Right ventricle myocardium inferior (tissue), 1 donor: ENCODE measurements around the gene ETV4. TPM values are rescaled to one million over a fixed set of nuclear protein-coding genes. Genes with fewer than 3 reads are reported as not detected.

Experiments
- ATAC-seq: fragments of 200-7000 bp; cut with Tn5 transposase; one replicate; pipeline ENCODE4 v1.9.1; 2020; ENCODE audit warnings: mild to moderate bottlenecking, moderate library complexity
- DNase-seq: peaks from one replicate; pipeline ENCODE4 v3.0.0; 2021; ENCODE audit errors: missing footprints
- intact Hi-C: fragments of 100-400 bp; cut with DNase I; formaldehyde crosslinking; loops from one replicate; pipeline ENCODE4 v1.11.0; 2022
- long read RNA-seq: library from polyadenylated mRNA; unstranded; transcript quantifications from one replicate; pipeline ENCODE4 v2.0.0, GENCODE V29; 2021
- total RNA-seq: library from RNA; stranded (reverse); fragmentation: NEBNext Ultra II Directional; extraction: Animal tissue kit (Norgen Biotek cat#: 25700); gene quantifications from one replicate; pipeline ENCODE4 v1.2.1, GENCODE V29; 2021
- donor health status: DM: no; HTN: yes; CAD: no; lungs with severe emphysema.

ETV4 gene
- total RNA-seq, result 0.41 TPM
- long read RNA-seq, partial matches to known transcripts, result 0 of 1 reads
- long read RNA-seq, other reads (novel, unspliced or antisense), result 1 of 1 reads

- intact Hi-C loops, result no loop called here
- DNase-seq (peak; percentile 95), ATAC-seq (peak; percentile 91)
Measured at GRCh38 chr17:43546319-43547188, at the start of gene ETV4. ETV4 (minus strand) TSS chr17:43546340; CDS start chr17:43545617, 723 bp downstream.

- ATAC-seq (no peak), DNase-seq (no peak)
- intact Hi-C loops, result loop anchor here (5.0 kb wide), 1 partner anchor 37 kb away; no protein-coding TSS in a partner anchor
Measured at GRCh38 chr17:43595466-43595865, 49.3 kb upstream of the ETV4 start.

DNA sequence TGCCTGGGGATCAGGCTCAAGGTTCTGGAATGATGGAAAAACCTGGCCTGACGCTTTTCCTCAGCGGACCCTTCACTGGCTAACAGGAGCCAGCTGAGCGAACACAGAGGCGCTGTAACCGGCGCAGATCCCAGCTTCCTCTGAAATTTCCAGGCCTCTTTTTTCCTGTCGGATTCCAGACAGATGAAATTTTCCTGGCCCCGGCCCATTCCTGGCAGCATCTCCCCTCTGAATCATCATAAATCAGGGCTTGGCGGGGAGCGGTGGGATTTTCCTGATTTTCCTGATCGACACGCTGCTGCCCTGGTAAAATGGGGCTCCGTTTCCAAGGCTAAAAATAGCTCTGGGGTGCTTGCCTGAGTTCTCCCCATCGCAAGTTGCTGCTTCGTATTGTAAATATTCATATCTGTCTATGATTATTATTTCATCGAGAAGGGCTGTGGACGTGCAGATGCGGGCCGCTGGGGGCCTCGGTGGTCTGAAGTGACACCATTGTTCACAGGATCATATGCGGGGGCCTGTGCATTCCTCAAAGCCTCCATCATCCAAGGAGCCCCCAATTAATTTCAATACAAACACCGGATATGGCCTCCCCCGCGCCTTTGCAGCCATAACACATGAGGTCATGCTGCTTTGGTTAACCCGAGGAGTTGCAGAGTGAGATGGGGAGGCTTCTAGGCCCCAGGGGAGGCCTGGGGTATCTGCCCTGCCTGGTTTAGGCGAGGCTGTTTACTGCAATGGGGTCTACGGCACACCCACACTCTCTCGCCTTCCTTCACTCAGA is 45.8 kb upstream of the ETV4 start:
- DNase-seq (peak; percentile 80), ATAC-seq (peak; percentile 84)
- intact Hi-C loops, result no loop called here

DNA sequence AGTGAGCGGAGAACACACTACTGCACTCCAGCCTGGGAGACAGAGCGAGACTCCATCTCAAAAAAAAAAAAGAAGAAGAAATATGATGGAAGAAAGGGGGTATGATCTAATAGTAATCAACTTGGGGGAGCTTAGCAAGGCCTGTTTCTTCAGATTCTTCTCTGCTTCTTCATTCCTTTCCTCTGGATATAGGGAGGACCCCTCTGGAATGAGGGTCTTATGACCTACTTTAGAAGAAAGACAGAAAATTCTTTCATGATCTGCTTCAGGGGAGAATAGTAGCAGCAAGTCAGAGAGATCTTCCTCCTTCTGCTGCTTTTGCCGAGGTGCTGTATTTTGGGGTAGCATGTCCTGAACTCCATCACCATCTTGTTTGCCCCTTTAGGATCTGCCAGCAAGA is 44.9 kb upstream of the ETV4 start:
- intact Hi-C loops, result no loop called here
- DNase-seq, result no peak
- ATAC-seq, result no peak

DNA sequence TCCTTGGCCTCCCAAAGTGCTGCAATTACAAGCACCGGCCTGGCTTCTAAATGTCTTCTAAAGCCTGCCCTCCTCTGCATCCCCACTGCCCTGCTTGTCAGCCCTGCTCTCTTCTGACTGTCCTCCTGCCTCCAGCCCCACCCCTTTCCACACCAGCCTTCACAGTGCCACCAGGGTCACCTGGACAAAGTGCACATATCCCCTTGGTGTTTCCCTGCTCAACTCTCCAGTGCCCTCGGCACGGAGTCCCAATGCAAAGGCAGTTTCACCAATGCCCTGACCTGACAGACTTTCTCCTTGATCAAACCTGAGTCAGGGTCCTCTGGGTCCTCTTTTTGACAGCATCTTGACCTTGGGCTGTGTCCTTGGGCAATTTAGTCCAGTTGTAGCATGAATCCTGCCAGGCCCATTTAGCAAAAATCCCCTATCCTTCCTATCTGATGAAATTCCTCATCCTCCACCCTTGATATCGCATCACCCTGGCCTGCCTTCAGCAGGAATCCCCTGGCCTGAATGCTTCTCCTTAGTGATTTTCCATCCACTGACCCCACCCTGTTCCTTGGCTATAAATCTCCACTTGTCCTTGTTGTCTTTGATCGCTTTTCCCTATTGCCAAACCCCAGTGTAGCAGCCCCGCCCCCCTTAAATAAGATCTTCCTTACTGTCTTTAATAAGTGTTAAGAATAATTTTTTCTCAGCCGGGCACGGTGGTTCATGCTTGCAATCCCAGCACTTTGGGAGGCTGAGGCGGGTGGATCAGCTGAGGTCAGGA is 42.7 kb upstream of the ETV4 start:
- DNase-seq (no peak), ATAC-seq (no peak)
- intact Hi-C loops, result no loop called here

- ATAC-seq (no peak), DNase-seq (no peak)
- intact Hi-C loops, result no loop called here
Measured at GRCh38 chr17:43588121-43588520, 42.0 kb upstream of the ETV4 start.

DNA sequence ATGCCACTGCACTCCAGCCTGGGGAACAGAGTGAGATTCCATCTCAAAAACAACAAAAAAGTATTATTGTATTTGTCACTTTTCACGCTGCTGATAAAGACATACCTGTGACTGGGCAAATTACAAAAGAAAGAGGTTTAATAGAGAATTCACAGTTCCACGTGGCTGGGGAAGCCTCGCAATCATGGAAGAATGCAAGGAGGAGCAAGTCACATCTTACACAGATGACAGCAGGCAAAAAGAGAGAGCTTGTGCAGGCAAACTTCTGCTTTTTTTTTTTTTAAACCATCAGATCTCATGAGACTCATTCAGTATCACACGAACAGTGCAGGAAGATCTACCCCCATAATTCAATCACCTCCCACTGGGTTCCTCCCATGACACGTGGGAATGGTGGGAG is 41.5 kb upstream of the ETV4 start:
- intact Hi-C loops, result no loop called here
- ATAC-seq (no peak), DNase-seq (no peak)

- no peak for ATAC-seq
- intact Hi-C loops, result no loop called here
- no peak for DNase-seq
Measured at GRCh38 chr17:43584666-43585102, 38.5 kb upstream of the ETV4 start.

DNA sequence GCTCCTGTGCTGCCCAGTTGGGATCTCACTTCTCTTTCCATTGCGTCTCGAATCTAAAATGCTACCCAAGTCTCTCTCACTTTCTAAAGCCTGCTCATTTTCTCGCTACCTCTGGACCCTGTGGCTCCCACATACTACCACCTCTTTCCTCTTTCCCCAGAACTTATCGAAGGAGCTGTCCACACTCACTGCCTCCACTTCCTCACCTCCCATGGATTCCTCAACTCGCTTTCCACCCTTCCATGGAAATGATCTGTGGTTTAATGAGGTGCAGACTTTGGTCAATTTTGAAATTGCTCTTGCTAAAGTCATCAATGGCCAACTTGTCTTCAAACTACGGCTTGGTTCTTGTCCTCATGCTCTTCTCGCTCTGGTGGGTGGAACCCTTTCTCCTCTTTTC is 37.2 kb upstream of the ETV4 start:
- DNase-seq, result no peak
- ATAC-seq, result no peak
- intact Hi-C loops, result no loop called here

GRCh38 chr17:43581613-43582012 is 35.5 kb upstream of the ETV4 start:
- DNase-seq (no peak), ATAC-seq (no peak)
- intact Hi-C loops, result no loop called here

- DNase-seq, result no peak
- intact Hi-C loops, result no loop called here
- ATAC-seq, result no peak
Measured at GRCh38 chr17:43581130-43581529, 35.0 kb upstream of the ETV4 start.

- intact Hi-C loops, result loop anchor here (5.0 kb wide), 1 partner anchor 183 kb away; no protein-coding TSS in a partner anchor
- no peak for ATAC-seq
Measured at GRCh38 chr17:43579566-43580140, 33.5 kb upstream of the ETV4 start.

DNA sequence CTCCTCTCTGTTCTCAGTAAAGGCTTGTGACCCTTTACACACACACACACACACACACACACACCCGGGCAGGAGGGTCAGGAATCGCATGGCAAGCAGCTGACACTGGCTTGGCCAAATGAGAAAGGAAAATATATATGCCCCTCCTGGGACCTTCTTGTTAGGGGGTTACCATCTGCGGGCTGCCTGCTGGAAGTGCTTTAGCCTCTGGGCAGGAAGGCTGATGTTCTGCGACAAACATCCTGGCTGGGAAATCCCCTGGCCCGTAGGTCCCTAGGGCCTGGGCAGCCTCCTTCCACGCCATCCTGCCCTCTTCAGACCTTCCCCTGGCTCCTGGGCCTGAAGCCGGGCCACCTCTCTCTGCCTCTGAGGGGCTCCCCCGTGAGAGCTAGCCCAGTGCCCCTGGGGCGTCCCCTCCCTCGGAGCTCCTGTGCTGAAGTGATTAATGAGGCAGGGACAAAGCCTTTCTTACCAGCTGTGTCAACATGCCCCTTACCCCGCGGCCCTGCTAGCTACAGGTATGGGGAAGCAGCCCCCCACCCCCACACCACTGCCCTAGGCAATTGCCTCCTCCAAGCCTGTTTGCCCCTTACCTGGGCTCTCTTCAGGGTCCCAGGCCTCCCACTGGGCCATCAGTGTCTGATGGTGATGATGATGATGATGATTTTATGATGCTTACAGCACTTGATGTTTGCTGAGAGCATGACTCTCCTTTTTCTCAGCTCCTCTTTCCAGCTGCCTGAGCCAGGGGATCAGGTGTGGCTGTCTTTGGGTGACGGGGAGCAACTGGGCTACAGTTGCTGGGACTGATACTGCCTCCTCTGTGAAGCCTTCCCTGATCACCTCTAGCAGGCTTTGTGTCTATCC is 32.8 kb upstream of the ETV4 start:
- no peak for ATAC-seq
- intact Hi-C loops, result loop anchor here (5.0 kb wide), 1 partner anchor 183 kb away; no protein-coding TSS in a partner anchor
- DNase-seq, result no peak

More at GRCh38 chr17:43579566-43580140, 33.5 kb upstream of the ETV4 start:
- no peak for DNase-seq

- intact Hi-C loops, result loop anchor here (5.0 kb wide), 1 partner anchor 184 kb away; no protein-coding TSS in a partner anchor
- DNase-seq (no peak), ATAC-seq (no peak)
Measured at GRCh38 chr17:43578404-43578698, 32.2 kb upstream of the ETV4 start.

DNA sequence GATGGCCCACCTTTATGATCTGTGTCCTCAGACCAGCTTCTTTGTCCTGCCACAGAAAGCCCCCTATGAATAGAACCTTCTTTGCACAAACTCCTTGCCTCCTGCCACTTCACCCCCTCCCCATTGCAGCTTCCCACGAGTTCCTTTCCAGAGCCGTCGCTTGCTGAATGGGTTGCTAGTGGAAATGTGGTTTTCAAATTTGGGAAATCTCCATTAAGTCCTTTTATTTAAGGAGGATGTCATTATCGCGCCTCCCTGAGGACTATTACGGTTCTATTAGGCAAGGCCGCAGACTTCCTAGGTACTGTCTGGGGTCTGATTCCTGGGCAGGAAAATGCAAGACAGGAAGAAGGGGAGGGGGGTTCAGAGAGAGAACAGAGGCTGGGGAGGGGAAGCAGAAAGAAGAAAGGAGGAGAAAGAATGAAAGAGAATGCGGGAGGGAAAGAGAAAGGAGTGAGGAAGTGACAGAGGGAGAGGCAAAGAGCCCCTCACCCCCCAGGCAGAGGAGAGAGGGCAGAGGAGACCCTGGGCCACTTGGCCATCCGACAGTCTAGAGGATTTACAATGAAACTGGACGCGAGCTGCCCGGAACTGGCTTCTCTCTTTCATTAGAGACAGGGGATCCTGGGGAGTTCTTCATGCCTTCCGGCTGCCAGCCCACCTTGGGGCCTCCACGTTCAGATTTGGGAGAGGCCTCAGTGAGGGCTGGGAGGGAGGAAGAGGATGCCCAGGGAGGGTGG is 31.7 kb upstream of the ETV4 start:
- ATAC-seq, result no peak
- intact Hi-C loops, result loop anchor here (5.0 kb wide), 1 partner anchor 184 kb away; no protein-coding TSS in a partner anchor
- DNase-seq, result no peak

- ATAC-seq (peak; percentile 71), DNase-seq (peak; percentile 72)
- intact Hi-C loops, result loop anchor here (1.0 to 5.0 kb wide), 2 partner anchors 98 to 186 kb away; no protein-coding TSS in a partner anchor
Measured at GRCh38 chr17:43576563-43577229, 30.6 kb upstream of the ETV4 start.
